ENCODE results near the gene SYCE1L. TPM values are rescaled to one million over a fixed set of nuclear protein-coding genes. Genes with fewer than 3 reads are reported as not detected.

SYCE1L gene
- total and polyA plus RNA-seq, 3 donors from 2014 or later: 7.8 to 20.7 (median 7.9) TPM

GRCh38 chr16:77190478-77191258 lies 8.5 kb upstream of the SYCE1L start, which contains the start of gene MON1B:
Gene MON1B, plus strand, starts transcription at chr16:77191190. Its CDS starts 296 bp downstream, at chr16:77191486.
- Histone ChIP-seq H3K4me3 (peak within 1 kb of the TSS; percentile 85 to 94), H3K27me3 (no peaks in the 10 kb centered on the region), H3K4me1 (peaks cover 11% of the 10 kb centered on the region), H3K27ac (peak within 1 kb of the TSS; percentile 88 to 93), H3K9me3 (no peaks in the 10 kb centered on the region), H3K36me3 (ENCODE audit: low read depth, missing control alignments) (no peaks in the 10 kb centered on the region)
- TF ChIP-seq, protein P1, sequence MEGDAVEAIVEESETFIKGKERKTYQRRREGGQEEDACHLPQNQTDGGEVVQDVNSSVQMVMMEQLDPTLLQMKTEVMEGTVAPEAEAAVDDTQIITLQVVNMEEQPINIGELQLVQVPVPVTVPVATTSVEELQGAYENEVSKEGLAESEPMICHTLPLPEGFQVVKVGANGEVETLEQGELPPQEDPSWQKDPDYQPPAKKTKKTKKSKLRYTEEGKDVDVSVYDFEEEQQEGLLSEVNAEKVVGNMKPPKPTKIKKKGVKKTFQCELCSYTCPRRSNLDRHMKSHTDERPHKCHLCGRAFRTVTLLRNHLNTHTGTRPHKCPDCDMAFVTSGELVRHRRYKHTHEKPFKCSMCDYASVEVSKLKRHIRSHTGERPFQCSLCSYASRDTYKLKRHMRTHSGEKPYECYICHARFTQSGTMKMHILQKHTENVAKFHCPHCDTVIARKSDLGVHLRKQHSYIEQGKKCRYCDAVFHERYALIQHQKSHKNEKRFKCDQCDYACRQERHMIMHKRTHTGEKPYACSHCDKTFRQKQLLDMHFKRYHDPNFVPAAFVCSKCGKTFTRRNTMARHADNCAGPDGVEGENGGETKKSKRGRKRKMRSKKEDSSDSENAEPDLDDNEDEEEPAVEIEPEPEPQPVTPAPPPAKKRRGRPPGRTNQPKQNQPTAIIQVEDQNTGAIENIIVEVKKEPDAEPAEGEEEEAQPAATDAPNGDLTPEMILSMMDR (IDR thresholded peaks at IDR 0.05): peak in 1 of 3 experiments; percentile 13
- TF ChIP-seq POLR2A (IDR thresholded peaks at IDR 0.05): peak; percentile 75
- peak; percentile 99 for DNase-seq
- intact Hi-C loops (cut with DNase I; ENCODE audit: low total_unique reads): no loop called here
- 1% methylated on average over 38 to 63 of the region's 63 CpGs for WGBS, 2 donors

- Histone ChIP-seq H3K36me3 (ENCODE audit: low read depth, missing control alignments) (no peaks in the 10 kb centered on the region), H3K27me3 (no peaks in the 10 kb centered on the region), H3K27ac (peak overlapping the region; percentile 88 to 93), H3K4me1 (peaks cover 11% of the 10 kb centered on the region), H3K9me3 (no peaks in the 10 kb centered on the region), H3K4me3 (peak overlapping the region; percentile 85 to 94)
- no peak for DNase-seq
- intact Hi-C loops (cut with DNase I; ENCODE audit: low total_unique reads): no loop called here
- no peak for TF ChIP-seq POLR2A (IDR thresholded peaks at IDR 0.05)
- TF ChIP-seq, protein P1 (IDR thresholded peaks at IDR 0.05): no peak
- WGBS, 2 donors: 5 to 6% methylated on average over 21 to 24 of the region's 24 CpGs
Measured at GRCh38 chr16:77191259-77191969, 7.8 kb upstream of the SYCE1L start.

DNA sequence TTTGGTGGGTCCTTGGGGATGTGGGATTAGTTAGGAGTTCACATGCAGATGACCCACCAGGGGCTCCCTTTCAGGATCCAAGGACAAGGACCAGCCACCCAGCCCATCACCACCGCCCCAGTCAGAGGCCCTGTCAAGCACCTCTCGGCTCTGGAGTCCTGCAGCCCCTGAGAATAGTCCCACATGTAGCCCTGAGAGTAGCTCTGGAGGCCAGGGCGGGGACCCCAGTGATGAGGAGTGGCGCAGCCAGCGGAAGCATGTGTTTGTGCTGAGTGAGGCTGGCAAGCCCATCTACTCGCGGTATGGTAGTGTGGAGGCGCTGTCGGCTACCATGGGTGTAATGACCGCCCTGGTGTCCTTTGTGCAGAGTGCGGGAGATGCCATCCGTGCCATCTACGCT lies 5.8 kb upstream of the SYCE1L start:
- no peaks in the 10 kb centered on the region for H3K36me3 ChIP-seq (ENCODE audit: low read depth, missing control alignments)
- H3K27ac ChIP-seq: no peak overlapping the region
- no peak overlapping the region for H3K4me3 ChIP-seq
- H3K4me1 ChIP-seq: peaks cover 11% of the 10 kb centered on the region
- 94 to 98% methylated on average over 13 of the region's 13 CpGs for WGBS, 2 donors
- no peak for DNase-seq
- TF ChIP-seq, protein P1 (IDR thresholded peaks at IDR 0.05): no peak
- TF ChIP-seq POLR2A (IDR thresholded peaks at IDR 0.05): no peak
- H3K9me3 ChIP-seq: no peaks in the 10 kb centered on the region
- intact Hi-C loops (cut with DNase I; ENCODE audit: low total_unique reads): no loop called here
- no peaks in the 10 kb centered on the region for H3K27me3 ChIP-seq

- WGBS, 2 donors: 86 to 96% methylated on average over 8 to 48 of the region's 48 CpGs
- intact Hi-C loops (cut with DNase I; ENCODE audit: low total_unique reads): no loop called here
- Histone ChIP-seq H3K9me3 (no peaks in the 10 kb centered on the region), H3K4me3 (no peak overlapping the region), H3K27ac (no peak overlapping the region), H3K4me1 (peaks cover 11% of the 10 kb centered on the region), H3K27me3 (no peaks in the 10 kb centered on the region), H3K36me3 (ENCODE audit: low read depth, missing control alignments) (no peaks in the 10 kb centered on the region)
- no peak for DNase-seq
- TF ChIP-seq, protein P1 (IDR thresholded peaks at IDR 0.05): no peak
- no peak for TF ChIP-seq POLR2A (IDR thresholded peaks at IDR 0.05)
Measured at GRCh38 chr16:77194295-77195231, 4.6 kb upstream of the SYCE1L start.

Data from testis (tissue), 3 donors.